ENCODE measurements around the gene LRFN2. TPM values are rescaled to one million over a fixed set of nuclear protein-coding genes. Genes with fewer than 3 reads are reported as not detected.
A peak's percentile ranks its signal among the peaks of the same experiment; 100 is the strongest.

LRFN2 gene
- total and polyA plus RNA-seq, 4 donors, result under 0.01 to 0.01 TPM; not detected in 2

DNA sequence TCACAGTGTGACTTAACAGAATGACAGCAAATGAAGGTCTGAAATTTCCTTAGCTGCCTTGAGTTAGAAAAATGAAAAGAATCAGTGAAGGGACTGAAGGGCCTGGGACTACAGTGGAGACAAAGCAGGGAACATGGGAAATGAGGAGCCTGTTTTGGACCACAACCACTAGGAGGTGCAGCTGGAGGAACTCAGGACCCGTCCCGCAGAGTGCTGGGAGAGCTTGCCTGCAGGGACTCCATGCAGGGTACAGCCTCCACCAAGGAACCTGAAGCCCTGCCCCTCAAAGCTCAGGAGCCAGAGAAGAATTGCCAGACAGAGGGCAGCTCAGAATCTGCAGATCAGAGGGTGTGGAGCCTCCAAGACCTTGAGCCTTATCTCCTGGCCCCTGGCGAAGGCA is 50.7 kb downstream of the LRFN2 start:
- H3K9ac ChIP-seq (ENCODE audit: low read depth in 1 of 2, low read length in 2 of 2), result no peak overlapping the region
- no peaks in the 10 kb centered on the region for H3K27me3 ChIP-seq (ENCODE audit: control insufficient read depth in 4 of 4, insufficient read depth in 4 of 4, low read length in 3 of 4)
- H3K4me3 ChIP-seq (ENCODE audit: low read depth in 1 of 3, low read length in 3 of 3), result no peak overlapping the region
- 74% methylated on average over 3 of the region's 3 CpGs for WGBS
- TF ChIP-seq RXRA (IDR thresholded peaks at IDR 0.05) (no peak), RAD21 (IDR thresholded peaks at IDR 0.05) (peak in 1 of 2 donors; percentile 24)
- H3K36me3 ChIP-seq (ENCODE audit: control insufficient read depth in 4 of 4, insufficient read depth in 3 of 4, low read depth in 1 of 4, low read length in 3 of 4), result no peaks in the 10 kb centered on the region
- DNase-seq (ENCODE audit: low spot score), result no peak
- no peak overlapping the region for H3K27ac ChIP-seq (ENCODE audit: low read depth in 1 of 2, low read length in 2 of 2)
- H3K4me1 ChIP-seq (ENCODE audit: control insufficient read depth in 4 of 4, insufficient read depth in 4 of 4, low read length in 3 of 4), result no peaks in the 10 kb centered on the region
- H3K9me3 ChIP-seq (ENCODE audit: control insufficient read depth in 4 of 4, low read length in 3 of 4), result no peaks in the 10 kb centered on the region

DNA sequence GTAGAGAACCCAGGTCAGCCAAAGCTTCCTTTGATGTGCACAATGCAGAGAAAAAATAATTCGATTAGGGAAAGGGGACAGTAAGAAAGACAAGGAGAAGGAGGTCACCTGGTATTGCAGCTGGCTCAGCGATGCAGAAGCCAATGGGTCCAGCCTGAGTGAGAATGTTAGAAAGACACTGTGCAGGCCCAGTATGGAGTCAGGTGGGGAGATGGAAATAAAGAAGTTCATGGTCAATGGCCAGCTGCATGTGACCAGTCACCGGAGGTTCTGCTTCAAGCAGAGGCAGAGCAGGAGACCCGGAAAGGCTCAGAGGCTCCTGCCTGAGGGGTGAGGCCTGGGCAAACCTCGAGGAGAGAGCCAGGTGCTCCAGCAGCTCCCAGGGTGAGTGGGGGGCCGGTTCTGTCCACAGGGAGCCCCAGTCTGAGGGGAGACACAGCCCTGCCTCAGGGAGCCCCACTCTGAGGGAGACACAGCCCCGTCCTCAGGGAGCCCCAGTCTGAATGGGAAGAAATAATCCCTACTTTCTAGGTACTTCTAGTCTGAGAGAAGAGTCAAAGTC is 51.3 kb downstream of the LRFN2 start:
- WGBS, result 85% methylated on average over 7 of the region's 7 CpGs
- DNase-seq (ENCODE audit: low spot score), result no peak
- H3K36me3 ChIP-seq (ENCODE audit: control insufficient read depth in 4 of 4, insufficient read depth in 3 of 4, low read depth in 1 of 4, low read length in 3 of 4), result no peaks in the 10 kb centered on the region

DNA sequence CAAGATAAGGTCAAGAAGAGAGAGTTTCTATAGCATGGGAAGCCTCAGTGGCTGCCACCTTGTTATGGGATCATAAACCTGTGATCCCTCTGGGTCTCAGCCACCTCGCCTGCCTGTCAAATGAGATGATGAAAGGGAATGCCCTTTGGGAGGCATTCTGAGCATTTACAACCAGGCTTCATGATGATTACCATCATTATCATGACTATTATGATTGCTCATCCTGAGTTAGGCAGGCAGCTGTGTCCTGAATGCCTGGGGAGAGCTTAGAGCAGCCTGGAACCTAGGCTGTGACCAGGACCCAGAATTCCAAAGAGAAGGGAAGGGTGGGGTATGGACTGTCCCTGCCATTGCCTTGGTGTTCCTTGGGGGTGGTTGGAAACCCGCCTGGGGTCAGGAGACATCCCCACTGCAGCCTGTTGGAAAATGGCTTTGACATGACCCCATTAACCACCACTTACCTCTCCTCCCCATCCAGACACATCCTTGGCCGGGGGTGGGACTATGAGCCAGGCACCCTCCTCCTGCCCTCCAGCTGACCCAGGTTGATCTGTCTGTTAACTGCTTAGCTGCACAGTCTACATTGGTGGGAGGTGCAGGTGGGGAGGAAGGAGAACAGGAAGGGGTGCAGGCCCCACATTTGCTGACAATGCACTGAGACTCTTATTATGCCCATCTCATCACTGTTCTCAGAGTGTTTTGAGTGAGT is 51.9 kb downstream of the LRFN2 start:
- H3K4me1 ChIP-seq (ENCODE audit: control insufficient read depth in 4 of 4, insufficient read depth in 4 of 4, low read length in 3 of 4), result no peaks in the 10 kb centered on the region
- no peaks in the 10 kb centered on the region for H3K27me3 ChIP-seq (ENCODE audit: control insufficient read depth in 4 of 4, insufficient read depth in 4 of 4, low read length in 3 of 4)
- H3K9me3 ChIP-seq (ENCODE audit: control insufficient read depth in 4 of 4, low read length in 3 of 4), result no peaks in the 10 kb centered on the region
- no peak for DNase-seq (ENCODE audit: low spot score)
- H3K27ac ChIP-seq (ENCODE audit: low read depth in 1 of 2, low read length in 2 of 2), result no peak overlapping the region
- TF ChIP-seq, protein P1, sequence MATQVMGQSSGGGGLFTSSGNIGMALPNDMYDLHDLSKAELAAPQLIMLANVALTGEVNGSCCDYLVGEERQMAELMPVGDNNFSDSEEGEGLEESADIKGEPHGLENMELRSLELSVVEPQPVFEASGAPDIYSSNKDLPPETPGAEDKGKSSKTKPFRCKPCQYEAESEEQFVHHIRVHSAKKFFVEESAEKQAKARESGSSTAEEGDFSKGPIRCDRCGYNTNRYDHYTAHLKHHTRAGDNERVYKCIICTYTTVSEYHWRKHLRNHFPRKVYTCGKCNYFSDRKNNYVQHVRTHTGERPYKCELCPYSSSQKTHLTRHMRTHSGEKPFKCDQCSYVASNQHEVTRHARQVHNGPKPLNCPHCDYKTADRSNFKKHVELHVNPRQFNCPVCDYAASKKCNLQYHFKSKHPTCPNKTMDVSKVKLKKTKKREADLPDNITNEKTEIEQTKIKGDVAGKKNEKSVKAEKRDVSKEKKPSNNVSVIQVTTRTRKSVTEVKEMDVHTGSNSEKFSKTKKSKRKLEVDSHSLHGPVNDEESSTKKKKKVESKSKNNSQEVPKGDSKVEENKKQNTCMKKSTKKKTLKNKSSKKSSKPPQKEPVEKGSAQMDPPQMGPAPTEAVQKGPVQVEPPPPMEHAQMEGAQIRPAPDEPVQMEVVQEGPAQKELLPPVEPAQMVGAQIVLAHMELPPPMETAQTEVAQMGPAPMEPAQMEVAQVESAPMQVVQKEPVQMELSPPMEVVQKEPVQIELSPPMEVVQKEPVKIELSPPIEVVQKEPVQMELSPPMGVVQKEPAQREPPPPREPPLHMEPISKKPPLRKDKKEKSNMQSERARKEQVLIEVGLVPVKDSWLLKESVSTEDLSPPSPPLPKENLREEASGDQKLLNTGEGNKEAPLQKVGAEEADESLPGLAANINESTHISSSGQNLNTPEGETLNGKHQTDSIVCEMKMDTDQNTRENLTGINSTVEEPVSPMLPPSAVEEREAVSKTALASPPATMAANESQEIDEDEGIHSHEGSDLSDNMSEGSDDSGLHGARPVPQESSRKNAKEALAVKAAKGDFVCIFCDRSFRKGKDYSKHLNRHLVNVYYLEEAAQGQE (IDR thresholded peaks at IDR 0.05), result no peak
- TF ChIP-seq GABPA (IDR thresholded peaks at IDR 0.05 in 1 of 2, conservative IDR thresholded peaks at IDR 0.05 in 1 of 2) (no peak), TAF1 (conservative IDR thresholded peaks at IDR 0.05) (no peak), SP1 (IDR thresholded peaks at IDR 0.05) (no peak), FOXA1 (IDR thresholded peaks at IDR 0.05) (no peak), HNF4A (conservative IDR thresholded peaks at IDR 0.05) (no peak), FOXA2 (IDR thresholded peaks at IDR 0.05) (no peak), NR2F2 (IDR thresholded peaks at IDR 0.05) (no peak), MAX (IDR thresholded peaks at IDR 0.05) (no peak), JUND (IDR thresholded peaks at IDR 0.05) (no peak), ZBTB33 (IDR thresholded peaks at IDR 0.05) (no peak), ATF3 (IDR thresholded peaks at IDR 0.05) (no peak), YY1 (IDR thresholded peaks at IDR 0.05) (no peak), EGR1 (IDR thresholded peaks at IDR 0.05; ENCODE audit: low read depth in 2 of 2) (no peak), HNF4G (IDR thresholded peaks at IDR 0.05) (no peak), CTCF (IDR thresholded peaks at IDR 0.05; ENCODE audit: low read depth, low read length, missing input control) (no peak), RAD21 (IDR thresholded peaks at IDR 0.05) (no peak), RXRA (IDR thresholded peaks at IDR 0.05) (no peak)
- no peaks in the 10 kb centered on the region for H3K36me3 ChIP-seq (ENCODE audit: control insufficient read depth in 4 of 4, insufficient read depth in 3 of 4, low read depth in 1 of 4, low read length in 3 of 4)
- no peak overlapping the region for H3K4me3 ChIP-seq (ENCODE audit: low read depth in 1 of 3, low read length in 3 of 3)
- 94% methylated on average over 3 of the region's 3 CpGs for WGBS
- no peak overlapping the region for H3K9ac ChIP-seq (ENCODE audit: low read depth in 1 of 2, low read length in 2 of 2)

More for the DNA sequence above, 51.3 kb downstream of the LRFN2 start:
- Histone ChIP-seq H3K27me3 (ENCODE audit: control insufficient read depth in 4 of 4, insufficient read depth in 4 of 4, low read length in 3 of 4) (no peaks in the 10 kb centered on the region), H3K9ac (ENCODE audit: low read depth in 1 of 2, low read length in 2 of 2) (no peak overlapping the region), H3K27ac (ENCODE audit: low read depth in 1 of 2, low read length in 2 of 2) (no peak overlapping the region), H3K4me3 (ENCODE audit: low read depth in 1 of 3, low read length in 3 of 3) (no peak overlapping the region), H3K4me1 (ENCODE audit: control insufficient read depth in 4 of 4, insufficient read depth in 4 of 4, low read length in 3 of 4) (no peaks in the 10 kb centered on the region), H3K9me3 (ENCODE audit: control insufficient read depth in 4 of 4, low read length in 3 of 4) (no peaks in the 10 kb centered on the region)
- TF ChIP-seq RAD21 (IDR thresholded peaks at IDR 0.05) (no peak), GABPA (IDR thresholded peaks at IDR 0.05 in 1 of 2, conservative IDR thresholded peaks at IDR 0.05 in 1 of 2) (no peak)
